Spleen (tissue), 7 donors: ENCODE data around the gene TSPAN8.

Source experiments
- CTCF ChIP-seq, 11 experiments: fragments of 200-600 bp in 7 of 11; fragments of 450-650 bp in 4 of 11; sonication (generic) in 4 of 11; IDR thresholded peaks in 8 of 11; conservative IDR thresholded peaks in 3 of 11; 1 replicate in 7 of 11; 2 replicates in 4 of 11; pipeline versions ENCODE4 v1.4.0 to v1.8.0; 2016 to 2021; ENCODE audit warnings: antibody characterized with exemption in 11 of 11, inconsistent platforms in 4 of 11, mild to moderate bottlenecking in 1 of 11
- POLR2A ChIP-seq, 3 donors: fragments of 450-650 bp; IDR thresholded peaks; one replicate each; pipeline ENCODE4 v1.5.1; 2017; ENCODE audit warnings: antibody characterized with exemption in 3 of 3, mild to moderate bottlenecking in 1 of 3
- POLR2AphosphoS5 ChIP-seq, 3 donors: sonication (generic); formaldehyde crosslinking; IDR thresholded peaks; one replicate each; pipeline ENCODE4 v1.5.1; 2017; ENCODE audit warnings: antibody characterized with exemption in 3 of 3
- donor health status: DM: no; HTN: no; CAD: no; lungs with moderate emphysema.
- donor health status: DM: no; HTN: no; CAD: no.
- donor health status: DM: no; HTN: no; CAD: no.

- TF ChIP-seq CTCF (IDR thresholded peaks at IDR 0.05 in 8 of 11, conservative IDR thresholded peaks at IDR 0.05 in 3 of 11) (no peak), POLR2AphosphoS5 (IDR thresholded peaks at IDR 0.05) (no peak), POLR2A (IDR thresholded peaks at IDR 0.05) (no peak)
Observed at GRCh38 chr12:71183846-71184245, 26.0 kb upstream of the TSPAN8 start.
